Loucy (cell line): ENCODE results near the gene MRTFA.

ENCODE experiments used
- CTCF ChIP-seq: fragments of 200-600 bp; sonication (generic); conservative IDR thresholded peaks from 2 replicates; pipeline ENCODE4 v1.5.1; 2014; ENCODE audit warnings: mild to moderate bottlenecking, antibody characterized with exemption, low read length
- EZH2phosphoT487 ChIP-seq: fragments of 200-600 bp; IDR thresholded peaks from 2 replicates; pipeline ENCODE4 v1.6.1; 2018; ENCODE audit warnings: antibody characterized with exemption, mild to moderate bottlenecking, moderate library complexity, borderline replicate concordance

DNA sequence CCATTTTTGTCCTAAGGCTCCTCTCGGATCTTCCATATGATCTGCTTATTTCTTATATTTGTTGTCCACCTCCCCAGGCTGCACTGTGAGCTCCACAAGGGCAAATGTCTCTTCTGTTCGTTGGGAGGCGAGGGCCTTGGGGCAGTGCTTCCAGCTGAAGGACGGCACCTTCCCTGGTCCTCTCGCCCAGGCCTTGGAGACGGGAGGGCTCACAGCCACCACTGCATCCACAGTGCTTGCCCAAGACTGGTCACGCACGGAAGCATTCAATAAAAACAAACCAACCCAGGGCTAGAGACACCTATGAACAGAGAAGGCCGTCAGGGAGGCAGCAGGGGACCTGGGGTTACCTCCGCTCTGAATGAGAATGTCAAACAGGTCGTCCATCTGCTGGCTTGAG, 219.9 kb downstream of the MRTFA start:
- TF ChIP-seq CTCF (no peak), EZH2phosphoT487 (no peak)
